CD4-positive, alpha-beta memory T cell (primary cell): ENCODE measurements around the gene CHD6. TPM values are rescaled to one million over a fixed set of nuclear protein-coding genes. Genes with fewer than 3 reads are reported as not detected.
A peak's percentile ranks its signal among the peaks of the same experiment; 100 is the strongest.

Experiments used
- CTCF ChIA-PET: fragments of 350-600 bp; sonication (Branson Sonifier 250); formaldehyde crosslinking; loops from one replicate; lab custom pipeline; 2021; ENCODE audit warnings: inconsistent platforms; ENCODE audit not compliant: partially characterized antibody; lab: Charles Lee
- POLR2A ChIA-PET: fragments of 350-600 bp; sonication (Branson Sonifier 250); formaldehyde crosslinking; loops from one replicate; lab custom pipeline; 2021; ENCODE audit not compliant: partially characterized antibody; lab: Charles Lee
- DNase-seq, 5 donors: peaks; one replicate each; pipeline versions ENCODE4 v3.0.0 to v3.0.0-alpha.2; 2020 to 2022; ENCODE audit warnings: mixed read lengths in 1 of 5
- H3K27ac ChIP-seq: one replicate; pipeline ENCODE4 v1.7.0; 2013; ENCODE audit warnings: low read depth, low read length
- H3K27me3 ChIP-seq: 2 replicates; pipeline ENCODE4 v1.7.0; 2013; ENCODE audit warnings: mild to moderate bottlenecking, low read length, moderate library complexity; ENCODE audit not compliant: insufficient read depth
- H3K36me3 ChIP-seq: 2 replicates; pipeline ENCODE4 v1.7.0; 2013; ENCODE audit warnings: mild to moderate bottlenecking, low read length, moderate library complexity; ENCODE audit not compliant: insufficient read depth
- H3K4me1 ChIP-seq: 2 replicates; pipeline ENCODE4 v1.7.0; 2013; ENCODE audit warnings: mild to moderate bottlenecking, low read length, moderate library complexity; ENCODE audit not compliant: insufficient read depth
- H3K4me3 ChIP-seq, 2 donors: one replicate each; pipeline ENCODE4 v1.7.0; 2013; ENCODE audit warnings: low read length in 2 of 2, mild to moderate bottlenecking in 1 of 2
- H3K9me3 ChIP-seq, 2 donors: one replicate each; pipeline ENCODE4 v1.7.0; 2013; ENCODE audit warnings: low read length in 2 of 2, control low read depth in 1 of 2; ENCODE audit not compliant: control insufficient read depth in 1 of 2
- H3K27ac Mint-ChIP-seq, 7 donors: one replicate each; pipeline ENCODE4 v1.8.0; 2020 to 2021; ENCODE audit warnings: mixed read lengths in 7 of 7, mild to moderate bottlenecking in 6 of 7, inconsistent platforms in 3 of 7, moderate library complexity in 3 of 7
- H3K27me3 Mint-ChIP-seq, 2 donors: one replicate each; pipeline ENCODE4 v1.8.0; 2020 to 2021; ENCODE audit warnings: mixed read lengths in 2 of 2
- H3K36me3 Mint-ChIP-seq, 2 donors: one replicate each; pipeline ENCODE4 v1.8.0; 2020 to 2021; ENCODE audit warnings: mixed read lengths in 2 of 2, inconsistent platforms in 1 of 2, mild to moderate bottlenecking in 1 of 2
- H3K4me1 Mint-ChIP-seq, 4 donors: one replicate each; pipeline ENCODE4 v1.8.0; 2020 to 2021; ENCODE audit warnings: mixed read lengths in 4 of 4, mild to moderate bottlenecking in 1 of 4
- H3K4me3 Mint-ChIP-seq, 8 donors: one replicate each; pipeline ENCODE4 v1.8.0; 2020 to 2021; ENCODE audit warnings: mixed read lengths in 8 of 8, mild to moderate bottlenecking in 7 of 8, moderate library complexity in 6 of 8, inconsistent platforms in 3 of 8
- H3K9me3 Mint-ChIP-seq, 8 donors: one replicate each; pipeline ENCODE4 v1.8.0; 2020 to 2021; ENCODE audit warnings: mixed read lengths in 8 of 8, mild to moderate bottlenecking in 5 of 8, inconsistent platforms in 3 of 8, moderate library complexity in 1 of 8
- intact Hi-C: fragments of 100-400 bp; cut with micrococcal nuclease; formaldehyde crosslinking; loops from one replicate; pipeline ENCODE4 v1.15.1; 2023
- polyA plus RNA-seq, 2 donors: library from polyadenylated mRNA; unstranded; fragments of 300-500 nt; fragmentation: Illumina TruSeq; gene quantifications; one replicate each; pipeline ENCODE4 v1.2.3, GENCODE V29; 2021
- total RNA-seq, 2 experiments: library from RNA; stranded (reverse); gene quantifications; one replicate each; pipeline ENCODE4 v1.2.3, GENCODE V29; 2021

The CHD6 gene, protein sequence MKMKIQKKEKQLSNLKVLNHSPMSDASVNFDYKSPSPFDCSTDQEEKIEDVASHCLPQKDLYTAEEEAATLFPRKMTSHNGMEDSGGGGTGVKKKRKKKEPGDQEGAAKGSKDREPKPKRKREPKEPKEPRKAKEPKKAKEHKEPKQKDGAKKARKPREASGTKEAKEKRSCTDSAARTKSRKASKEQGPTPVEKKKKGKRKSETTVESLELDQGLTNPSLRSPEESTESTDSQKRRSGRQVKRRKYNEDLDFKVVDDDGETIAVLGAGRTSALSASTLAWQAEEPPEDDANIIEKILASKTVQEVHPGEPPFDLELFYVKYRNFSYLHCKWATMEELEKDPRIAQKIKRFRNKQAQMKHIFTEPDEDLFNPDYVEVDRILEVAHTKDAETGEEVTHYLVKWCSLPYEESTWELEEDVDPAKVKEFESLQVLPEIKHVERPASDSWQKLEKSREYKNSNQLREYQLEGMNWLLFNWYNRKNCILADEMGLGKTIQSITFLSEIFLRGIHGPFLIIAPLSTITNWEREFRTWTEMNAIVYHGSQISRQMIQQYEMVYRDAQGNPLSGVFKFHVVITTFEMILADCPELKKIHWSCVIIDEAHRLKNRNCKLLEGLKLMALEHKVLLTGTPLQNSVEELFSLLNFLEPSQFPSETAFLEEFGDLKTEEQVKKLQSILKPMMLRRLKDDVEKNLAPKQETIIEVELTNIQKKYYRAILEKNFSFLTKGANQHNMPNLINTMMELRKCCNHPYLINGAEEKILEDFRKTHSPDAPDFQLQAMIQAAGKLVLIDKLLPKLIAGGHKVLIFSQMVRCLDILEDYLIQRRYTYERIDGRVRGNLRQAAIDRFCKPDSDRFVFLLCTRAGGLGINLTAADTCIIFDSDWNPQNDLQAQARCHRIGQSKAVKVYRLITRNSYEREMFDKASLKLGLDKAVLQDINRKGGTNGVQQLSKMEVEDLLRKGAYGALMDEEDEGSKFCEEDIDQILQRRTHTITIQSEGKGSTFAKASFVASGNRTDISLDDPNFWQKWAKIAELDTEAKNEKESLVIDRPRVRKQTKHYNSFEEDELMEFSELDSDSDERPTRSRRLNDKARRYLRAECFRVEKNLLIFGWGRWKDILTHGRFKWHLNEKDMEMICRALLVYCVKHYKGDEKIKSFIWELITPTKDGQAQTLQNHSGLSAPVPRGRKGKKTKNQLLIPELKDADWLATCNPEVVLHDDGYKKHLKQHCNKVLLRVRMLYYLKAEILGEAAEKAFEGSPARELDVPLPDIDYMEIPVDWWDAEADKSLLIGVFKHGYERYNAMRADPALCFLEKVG (N-terminal part only)
- total RNA-seq (10 to 100 TPM; 93.2 to 96.8 TPM), polyA plus RNA-seq (10 to 100 TPM; 29.2 to 62.3 TPM)

GRCh38 chr20:41617902-41618806 lies at the start of gene CHD6:
TSS of gene CHD6 (minus strand) at chr20:41618377. CDS start at chr20:41551337, 67,040 bp downstream.
- Histone ChIP-seq H3K9me3 (no peaks in the 10 kb centered on the region), H3K36me3 (no peaks in the 10 kb centered on the region), H3K27ac (peak within 1 kb of the TSS; percentile 41), H3K4me1 (peaks cover 41% of the 10 kb centered on the region), H3K27me3 (no peaks in the 10 kb centered on the region), H3K4me3 (peak within 1 kb of the TSS; percentile 7 to 69)
- Mint-ChIP-seq H3K36me3 (peaks cover 0 to 5% of the 10 kb centered on the region in 2 donors), H3K4me3 (peak within 1 kb of the TSS; percentile 92 to 95 (median 94)), H3K4me1 (peaks cover 33 to 51% (median 38%) of the 10 kb centered on the region in 4 donors), H3K9me3 (no peaks in the 10 kb centered on the region), H3K27me3 (no peaks in the 10 kb centered on the region), H3K27ac (peak within 1 kb of the TSS; percentile 88 to 96 (median 91))
- CTCF ChIA-PET = interaction anchor here (0.8 to 1.5 kb wide), 4 partner anchors 10 to 80 kb away, joined by 3 to 7 read pairs (median 4); no protein-coding TSS in a partner anchor
- intact Hi-C loops = loop anchor here (1.0 to 10.0 kb wide), 5 partner anchors 75 to 1839 kb away; partner anchors contain the start of genes PLCG1, SRSF6 and ZHX3
- DNase-seq = peak; percentile 99 to 100 (median 100)
- POLR2A ChIA-PET = interaction anchor here (0.8 to 5.0 kb wide), 3 partner anchors 11 to 79 kb away, joined by 3 to 78 read pairs (median 6); no protein-coding TSS in a partner anchor

DNA sequence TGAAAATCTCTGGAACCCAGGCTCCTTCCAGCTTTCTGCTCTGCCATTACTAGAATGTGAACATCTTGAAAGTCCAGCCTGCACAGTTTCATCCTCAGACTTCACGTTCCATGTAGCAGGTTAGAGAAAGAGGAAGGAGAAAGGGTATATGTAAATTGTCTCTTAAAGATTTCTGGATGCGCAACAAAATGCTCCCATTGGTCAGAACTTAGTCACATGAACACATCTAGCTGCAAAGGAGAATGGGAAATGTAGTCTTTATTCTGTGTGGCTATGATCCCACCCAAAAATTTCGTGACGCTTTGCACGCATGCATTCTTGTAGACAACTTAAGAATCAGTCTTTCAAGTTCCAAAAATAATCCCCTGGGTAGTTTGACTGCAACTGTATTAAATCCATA lies 46.4 kb upstream of the CHD6 start:
- H3K36me3 ChIP-seq = no peaks in the 10 kb centered on the region
- H3K27me3 ChIP-seq = peaks cover 4% of the 10 kb centered on the region
- Mint-ChIP-seq H3K4me1 (peaks cover 0 to 4% (median 2%) of the 10 kb centered on the region in 4 donors), H3K27ac (no peak overlapping the region), H3K36me3 (no peaks in the 10 kb centered on the region), H3K4me3 (peak overlapping the region in 1 of 8 donors; percentile 18), H3K27me3 (peaks cover 20 to 22% of the 10 kb centered on the region in 2 donors), H3K9me3 (peaks cover 0 to under 1% (median 0%) of the 10 kb centered on the region in 8 donors)
- no peaks in the 10 kb centered on the region for H3K4me1 ChIP-seq
- POLR2A ChIA-PET = no interaction called here
- no peak for DNase-seq
- intact Hi-C loops = no loop called here
- H3K4me3 ChIP-seq = no peak overlapping the region
- no peaks in the 10 kb centered on the region for H3K9me3 ChIP-seq
- CTCF ChIA-PET = no interaction called here
- H3K27ac ChIP-seq = no peak overlapping the region

DNA sequence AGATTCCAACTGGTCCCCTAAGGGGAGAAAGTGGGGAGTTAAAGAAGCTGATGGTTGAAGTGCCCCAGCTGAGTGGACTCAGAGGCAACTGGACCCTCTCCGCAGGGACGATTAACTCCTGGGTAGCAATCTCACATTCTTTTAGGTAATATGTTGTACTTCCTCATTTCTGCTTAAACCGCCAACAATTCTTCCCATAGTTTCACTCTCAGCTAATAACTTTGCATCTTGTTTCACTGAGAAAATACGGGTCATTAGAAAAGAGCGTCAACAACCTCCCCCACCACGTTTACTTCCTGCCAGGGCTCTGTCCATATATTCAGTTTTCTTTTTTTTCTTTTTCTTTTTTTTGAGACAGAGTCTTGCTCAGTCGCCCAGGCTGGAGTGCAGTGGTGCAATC lies 39.5 kb upstream of the CHD6 start:
- ChIA-PET POLR2A (no interaction called here), CTCF (no interaction called here)
- Mint-ChIP-seq H3K4me1 (peaks cover 0 to 3% (median 2%) of the 10 kb centered on the region in 4 donors), H3K9me3 (no peaks in the 10 kb centered on the region), H3K27me3 (peaks cover 26 to 35% of the 10 kb centered on the region in 2 donors), H3K36me3 (no peaks in the 10 kb centered on the region), H3K4me3 (no peak overlapping the region), H3K27ac (peak overlapping the region in 1 of 7 donors; percentile 50)
- no peaks in the 10 kb centered on the region for H3K36me3 ChIP-seq
- no peak for DNase-seq
- no peak overlapping the region for H3K4me3 ChIP-seq
- no peaks in the 10 kb centered on the region for H3K9me3 ChIP-seq
- H3K4me1 ChIP-seq = no peaks in the 10 kb centered on the region
- no peaks in the 10 kb centered on the region for H3K27me3 ChIP-seq
- H3K27ac ChIP-seq = no peak overlapping the region
- intact Hi-C loops = no loop called here

GRCh38 chr20:41655962-41656618 lies 37.9 kb upstream of the CHD6 start:
- peaks cover 21 to 37% of the 10 kb centered on the region in 2 donors for H3K27me3 Mint-ChIP-seq
- H3K4me1 Mint-ChIP-seq = peaks cover 0 to 3% (median under 1%) of the 10 kb centered on the region in 4 donors
- Histone ChIP-seq H3K27ac (no peak overlapping the region), H3K4me3 (no peak overlapping the region), H3K27me3 (no peaks in the 10 kb centered on the region), H3K4me1 (no peaks in the 10 kb centered on the region), H3K36me3 (no peaks in the 10 kb centered on the region), H3K9me3 (no peaks in the 10 kb centered on the region)
- ChIA-PET POLR2A (no interaction called here), CTCF (interaction anchor here (0.7 kb wide), 1 partner anchor 15 kb away, joined by 3 read pairs; no protein-coding TSS in a partner anchor)
- H3K27ac Mint-ChIP-seq = no peak overlapping the region
- intact Hi-C loops = no loop called here
- H3K36me3 Mint-ChIP-seq = no peaks in the 10 kb centered on the region
- H3K4me3 Mint-ChIP-seq = no peak overlapping the region
- no peaks in the 10 kb centered on the region for H3K9me3 Mint-ChIP-seq
- no peak for DNase-seq

- no peak for DNase-seq
- H3K36me3 Mint-ChIP-seq = no peaks in the 10 kb centered on the region
- intact Hi-C loops = no loop called here
- no peak overlapping the region for H3K4me3 Mint-ChIP-seq
- Histone ChIP-seq H3K4me3 (no peak overlapping the region), H3K9me3 (no peaks in the 10 kb centered on the region), H3K27me3 (no peaks in the 10 kb centered on the region), H3K4me1 (no peaks in the 10 kb centered on the region), H3K36me3 (no peaks in the 10 kb centered on the region), H3K27ac (no peak overlapping the region)
- no peak overlapping the region for H3K27ac Mint-ChIP-seq
- ChIA-PET POLR2A (no interaction called here), CTCF (no interaction called here)
- H3K4me1 Mint-ChIP-seq = peaks cover 0 to 3% (median under 1%) of the 10 kb centered on the region in 4 donors
- peaks cover 10 to 28% of the 10 kb centered on the region in 2 donors for H3K27me3 Mint-ChIP-seq
- no peaks in the 10 kb centered on the region for H3K9me3 Mint-ChIP-seq
Measured at GRCh38 chr20:41654884-41655283, 36.7 kb upstream of the CHD6 start.

- intact Hi-C loops = no loop called here
- CTCF ChIA-PET = no interaction called here
- no peak for DNase-seq
- Histone ChIP-seq H3K36me3 (no peaks in the 10 kb centered on the region), H3K27ac (no peak overlapping the region), H3K27me3 (no peaks in the 10 kb centered on the region), H3K4me1 (no peaks in the 10 kb centered on the region), H3K9me3 (no peaks in the 10 kb centered on the region), H3K4me3 (no peak overlapping the region)
- Mint-ChIP-seq H3K27me3 (peaks cover 9 to 24% of the 10 kb centered on the region in 2 donors), H3K4me3 (peak overlapping the region in 1 of 8 donors; percentile 9), H3K4me1 (peaks cover 0 to 3% (median under 1%) of the 10 kb centered on the region in 4 donors), H3K27ac (no peak overlapping the region), H3K9me3 (no peaks in the 10 kb centered on the region), H3K36me3 (no peaks in the 10 kb centered on the region)
- POLR2A ChIA-PET = no interaction called here
Measured at GRCh38 chr20:41654292-41654691, 36.1 kb upstream of the CHD6 start.
